AG09309 (cell line): ENCODE data around the gene NUF2.

Experiments used
- DNase-seq: peaks from one replicate; pipeline ENCODE4 v3.0.0-alpha.2; 2010; ENCODE audit warnings: low read depth
- H3K4me3 ChIP-seq: 2 replicates; pipeline ENCODE4 v1.5.1; 2011; ENCODE audit warnings: mild to moderate bottlenecking, low read depth, low read length, moderate library complexity; ENCODE audit not compliant: control insufficient read depth
- CTCF ChIP-seq: IDR thresholded peaks from 2 replicates; pipeline ENCODE4 v1.5.1; 2011; ENCODE audit warnings: mild to moderate bottlenecking, low read depth, low read length, inconsistent platforms; ENCODE audit not compliant: insufficient read depth, control insufficient read depth; ENCODE audit errors: missing control alignments

NUF2 gene

GRCh38 chr1:163361123-163361934 lies 39.6 kb downstream of the NUF2 start:
- no peak for DNase-seq
- TF ChIP-seq CTCF, result peak; percentile 50
- no peak overlapping the region for H3K4me3 ChIP-seq

GRCh38 chr1:163365186-163365585 lies 43.4 kb downstream of the NUF2 start:
- TF ChIP-seq CTCF, result no peak
- no peak for DNase-seq
- H3K4me3 ChIP-seq, result no peak overlapping the region

- no peak for DNase-seq
- TF ChIP-seq CTCF, result no peak
- no peak overlapping the region for H3K4me3 ChIP-seq
Measured at GRCh38 chr1:163366555-163366954, 44.8 kb downstream of the NUF2 start.

GRCh38 chr1:163367721-163368120 lies 46.0 kb downstream of the NUF2 start:
- no peak overlapping the region for H3K4me3 ChIP-seq
- no peak for DNase-seq
- no peak for TF ChIP-seq CTCF

- TF ChIP-seq CTCF, result no peak
- H3K4me3 ChIP-seq, result no peak overlapping the region
- no peak for DNase-seq
Measured at GRCh38 chr1:163372576-163372975, 50.8 kb downstream of the NUF2 start.

GRCh38 chr1:163378554-163378953 lies 56.8 kb downstream of the NUF2 start:
- DNase-seq, result no peak
- no peak overlapping the region for H3K4me3 ChIP-seq
- no peak for TF ChIP-seq CTCF
